Activated B cell treated with CpG ODN at 0.5 μM for 24 hours (primary cell): ENCODE results near the gene ZNF444. TPM values are rescaled to one million over a fixed set of nuclear protein-coding genes. Genes with fewer than 3 reads are reported as not detected.
A peak's percentile ranks its signal among the peaks of the same experiment; 100 is the strongest.

Experiments used
- ATAC-seq: fragments of 200-7000 bp; cut with Tn5 transposase; one replicate; pipeline ENCODE4 v1.10.0; 2021; ENCODE audit warnings: low read depth, mild to moderate bottlenecking, moderate library complexity
- CTCF ChIA-PET: fragments of 350-600 bp; sonication (Branson Sonifier 250); formaldehyde crosslinking; loops from one replicate; lab custom pipeline; 2021; ENCODE audit warnings: antibody characterized with exemption; lab: Charles Lee
- POLR2A ChIA-PET: fragments of 350-600 bp; sonication (Branson Sonifier 250); formaldehyde crosslinking; loops from one replicate; lab custom pipeline; 2021; ENCODE audit warnings: antibody characterized with exemption; lab: Charles Lee
- DNase-seq: peaks from one replicate; pipeline ENCODE4 v3.0.0; 2022
- H3K27ac Mint-ChIP-seq: one replicate; pipeline ENCODE4 v1.8.0; 2020; ENCODE audit warnings: mixed read lengths
- H3K27me3 Mint-ChIP-seq: one replicate; pipeline ENCODE4 v1.8.0; 2021; ENCODE audit warnings: mixed read lengths
- H3K36me3 Mint-ChIP-seq: one replicate; pipeline ENCODE4 v1.8.0; 2021; ENCODE audit warnings: low read depth, mixed read lengths
- H3K4me1 Mint-ChIP-seq: one replicate; pipeline ENCODE4 v1.8.0; 2021; ENCODE audit warnings: mixed read lengths
- H3K4me3 Mint-ChIP-seq: one replicate; pipeline ENCODE4 v1.8.0; 2020; ENCODE audit warnings: mild to moderate bottlenecking, mixed read lengths
- H3K9me3 Mint-ChIP-seq: one replicate; pipeline ENCODE4 v1.8.0; 2020; ENCODE audit warnings: mixed read lengths
- CTCF ChIP-seq: fragments of 200-600 bp; IDR thresholded peaks from one replicate; pipeline ENCODE4 v1.8.0; 2022; ENCODE audit warnings: antibody characterized with exemption, mild to moderate bottlenecking
- intact Hi-C: fragments of 100-400 bp; cut with micrococcal nuclease; formaldehyde crosslinking; loops from one replicate; pipeline ENCODE4 v1.15.1; 2024
- total RNA-seq: library from RNA; stranded (reverse); gene quantifications from 2 replicates; pipeline ENCODE4 v1.2.3, GENCODE V29; 2022

Gene ZNF444
- total RNA-seq, 1 donor from 2014 or later, result 32.1 TPM

GRCh38 chr19:56126983-56127780 lies 13.9 kb upstream of the ZNF444 start:
- Mint-ChIP-seq H3K4me1 (peaks cover 2% of the 10 kb centered on the region), H3K4me3 (no peak overlapping the region), H3K36me3 (no peaks in the 10 kb centered on the region), H3K27me3 (no peaks in the 10 kb centered on the region), H3K27ac (no peak overlapping the region), H3K9me3 (no peaks in the 10 kb centered on the region)
- ChIA-PET CTCF (no interaction called here), POLR2A (interaction anchor here (0.8 to 0.9 kb wide), 2 partner anchors 8 to 9 kb away, joined by 3 to 9 read pairs; no protein-coding TSS in a partner anchor)
- intact Hi-C loops, result no loop called here
- no peak for DNase-seq
- TF ChIP-seq CTCF, result no peak
- no peak for ATAC-seq

GRCh38 chr19:56130006-56130405 lies 11.1 kb upstream of the ZNF444 start:
- no peaks in the 10 kb centered on the region for H3K27me3 Mint-ChIP-seq
- no peaks in the 10 kb centered on the region for H3K36me3 Mint-ChIP-seq
- no peaks in the 10 kb centered on the region for H3K9me3 Mint-ChIP-seq
- intact Hi-C loops, result no loop called here
- no peak for TF ChIP-seq CTCF
- H3K27ac Mint-ChIP-seq, result no peak overlapping the region
- H3K4me1 Mint-ChIP-seq, result peaks cover 9% of the 10 kb centered on the region
- CTCF ChIA-PET, result no interaction called here
- no peak for DNase-seq
- H3K4me3 Mint-ChIP-seq, result no peak overlapping the region
- POLR2A ChIA-PET, result no interaction called here
- no peak for ATAC-seq

- Mint-ChIP-seq H3K4me3 (no peak overlapping the region), H3K4me1 (peaks cover 9% of the 10 kb centered on the region), H3K9me3 (no peaks in the 10 kb centered on the region), H3K36me3 (no peaks in the 10 kb centered on the region), H3K27me3 (no peaks in the 10 kb centered on the region), H3K27ac (no peak overlapping the region)
- no peak for DNase-seq
- no peak for ATAC-seq
- TF ChIP-seq CTCF, result no peak
- CTCF ChIA-PET, result no interaction called here
- POLR2A ChIA-PET, result no interaction called here
- intact Hi-C loops, result no loop called here
These were observed 9.4 kb upstream of the ZNF444 start for GRCh38 chr19:56131651-56132050.

DNA sequence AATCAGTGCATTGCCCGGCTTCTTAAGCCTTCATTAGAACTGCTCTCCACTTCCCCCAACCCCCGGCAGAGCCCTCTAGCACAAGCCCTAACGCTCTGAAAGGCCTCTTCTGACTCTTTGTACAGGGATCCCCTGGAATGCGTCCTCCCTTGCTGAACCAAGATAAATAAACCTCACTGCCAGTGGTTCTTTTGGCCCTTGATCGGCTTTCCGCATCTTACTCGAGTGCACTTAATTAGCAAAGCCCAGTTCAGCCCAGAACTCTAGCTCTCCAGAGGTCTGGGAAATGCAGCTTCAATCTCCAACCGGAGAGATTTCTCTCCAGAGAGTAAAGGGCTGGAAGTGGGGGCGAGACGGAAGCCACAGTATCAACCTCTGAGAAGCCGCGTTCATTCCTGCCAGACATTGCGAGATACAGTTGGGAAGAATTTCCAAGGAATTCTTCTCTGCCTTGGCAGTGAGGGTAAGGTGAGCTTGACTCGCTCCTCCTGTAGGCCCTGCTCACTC lies 8.7 kb upstream of the ZNF444 start:
- Mint-ChIP-seq H3K9me3 (no peaks in the 10 kb centered on the region), H3K4me1 (peaks cover 9% of the 10 kb centered on the region), H3K36me3 (no peaks in the 10 kb centered on the region), H3K27me3 (no peaks in the 10 kb centered on the region), H3K27ac (peak overlapping the region; percentile 50), H3K4me3 (no peak overlapping the region)
- POLR2A ChIA-PET, result interaction anchor here (2.9 kb wide), 1 partner anchor 11 kb away, joined by 19 read pairs; the partner anchor contains the start of gene ZNF787
- CTCF ChIA-PET, result interaction anchor here (1.0 kb wide), 1 partner anchor 52 kb away, joined by 3 read pairs; no protein-coding TSS in a partner anchor
- ATAC-seq, result no peak
- intact Hi-C loops, result no loop called here
- no peak for DNase-seq
- TF ChIP-seq CTCF, result no peak
